OCI-LY3 (cell line): ENCODE data around the gene SLC9A8.

Source experiments
- CTCF ChIP-seq: fragments of 200-600, 300-600 bp; sonication (generic); IDR thresholded peaks from 2 replicates; pipeline ENCODE4 v1.5.1; 2014; ENCODE audit warnings: antibody characterized with exemption, low read length, low read depth
- EZH2phosphoT487 ChIP-seq: fragments of 200-600 bp; shearing (Covaris generic); IDR thresholded peaks from 2 replicates; pipeline ENCODE4 v1.6.1; 2018; ENCODE audit warnings: antibody characterized with exemption, mixed run types, low read depth

GRCh38 chr20:49910340-49910706 is 97.7 kb downstream of the SLC9A8 start:
- no peak for TF ChIP-seq CTCF
- no peak for TF ChIP-seq EZH2phosphoT487
